ENCODE measurements around the gene TMUB1. TPM values are rescaled to one million over a fixed set of nuclear protein-coding genes. Genes with fewer than 3 reads are reported as not detected.
A peak's percentile ranks its signal among the peaks of the same experiment; 100 is the strongest.

TMUB1 gene
- total and polyA plus RNA-seq, 9 of the 15 experiments (the other 6 are each of a cell fraction or from before 2014, with no cell fraction given), result 0.14 to 241 (median 74.1) TPM

DNA sequence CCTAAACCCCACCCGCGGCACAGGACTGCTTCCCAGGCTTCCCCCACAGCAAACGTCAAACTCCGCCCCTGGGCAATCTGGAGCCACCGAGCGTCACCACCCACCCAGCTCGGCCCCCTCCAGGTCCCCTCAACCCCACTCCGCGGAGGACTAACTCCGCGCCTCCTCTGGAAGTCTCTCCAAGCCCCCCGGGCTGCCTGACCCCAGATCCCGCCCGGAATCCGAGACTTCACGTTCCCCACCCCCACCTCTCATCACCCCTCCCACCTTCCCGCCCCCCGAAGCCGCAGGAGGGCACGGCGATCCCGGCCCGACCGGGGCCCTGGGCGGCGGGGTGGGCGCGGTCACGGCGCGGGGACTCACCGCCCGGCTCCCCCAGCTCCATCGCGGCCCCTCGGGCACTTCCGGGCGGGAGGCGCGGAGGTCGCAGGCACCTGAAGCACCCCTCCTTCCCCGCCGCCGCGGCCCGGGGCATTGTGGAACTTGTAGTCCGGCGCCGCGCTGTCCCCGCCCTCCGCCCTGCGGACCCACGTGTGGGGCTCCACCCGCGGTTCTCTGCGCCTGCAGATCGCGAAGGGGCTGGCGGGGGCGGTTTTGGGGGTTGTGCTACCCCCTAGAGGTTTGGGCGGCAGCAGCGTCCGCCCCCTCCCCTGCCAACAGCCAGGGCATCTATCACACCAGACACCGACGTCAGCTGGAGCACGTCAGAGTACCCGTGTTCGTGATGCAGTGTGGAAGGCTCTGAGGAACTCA lies at the start of gene TMUB1 (continued):
- TF ChIP-seq, protein P1, sequence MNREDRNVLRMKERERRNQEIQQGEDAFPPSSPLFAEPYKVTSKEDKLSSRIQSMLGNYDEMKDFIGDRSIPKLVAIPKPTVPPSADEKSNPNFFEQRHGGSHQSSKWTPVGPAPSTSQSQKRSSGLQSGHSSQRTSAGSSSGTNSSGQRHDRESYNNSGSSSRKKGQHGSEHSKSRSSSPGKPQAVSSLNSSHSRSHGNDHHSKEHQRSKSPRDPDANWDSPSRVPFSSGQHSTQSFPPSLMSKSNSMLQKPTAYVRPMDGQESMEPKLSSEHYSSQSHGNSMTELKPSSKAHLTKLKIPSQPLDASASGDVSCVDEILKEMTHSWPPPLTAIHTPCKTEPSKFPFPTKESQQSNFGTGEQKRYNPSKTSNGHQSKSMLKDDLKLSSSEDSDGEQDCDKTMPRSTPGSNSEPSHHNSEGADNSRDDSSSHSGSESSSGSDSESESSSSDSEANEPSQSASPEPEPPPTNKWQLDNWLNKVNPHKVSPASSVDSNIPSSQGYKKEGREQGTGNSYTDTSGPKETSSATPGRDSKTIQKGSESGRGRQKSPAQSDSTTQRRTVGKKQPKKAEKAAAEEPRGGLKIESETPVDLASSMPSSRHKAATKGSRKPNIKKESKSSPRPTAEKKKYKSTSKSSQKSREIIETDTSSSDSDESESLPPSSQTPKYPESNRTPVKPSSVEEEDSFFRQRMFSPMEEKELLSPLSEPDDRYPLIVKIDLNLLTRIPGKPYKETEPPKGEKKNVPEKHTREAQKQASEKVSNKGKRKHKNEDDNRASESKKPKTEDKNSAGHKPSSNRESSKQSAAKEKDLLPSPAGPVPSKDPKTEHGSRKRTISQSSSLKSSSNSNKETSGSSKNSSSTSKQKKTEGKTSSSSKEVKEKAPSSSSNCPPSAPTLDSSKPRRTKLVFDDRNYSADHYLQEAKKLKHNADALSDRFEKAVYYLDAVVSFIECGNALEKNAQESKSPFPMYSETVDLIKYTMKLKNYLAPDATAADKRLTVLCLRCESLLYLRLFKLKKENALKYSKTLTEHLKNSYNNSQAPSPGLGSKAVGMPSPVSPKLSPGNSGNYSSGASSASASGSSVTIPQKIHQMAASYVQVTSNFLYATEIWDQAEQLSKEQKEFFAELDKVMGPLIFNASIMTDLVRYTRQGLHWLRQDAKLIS (CRISPR knock-in tag; IDR thresholded peaks at IDR 0.05), result 0 out of 2 replicates have a peak, but pooled peaks have one; percentile 44
- TF ChIP-seq, protein P2, sequence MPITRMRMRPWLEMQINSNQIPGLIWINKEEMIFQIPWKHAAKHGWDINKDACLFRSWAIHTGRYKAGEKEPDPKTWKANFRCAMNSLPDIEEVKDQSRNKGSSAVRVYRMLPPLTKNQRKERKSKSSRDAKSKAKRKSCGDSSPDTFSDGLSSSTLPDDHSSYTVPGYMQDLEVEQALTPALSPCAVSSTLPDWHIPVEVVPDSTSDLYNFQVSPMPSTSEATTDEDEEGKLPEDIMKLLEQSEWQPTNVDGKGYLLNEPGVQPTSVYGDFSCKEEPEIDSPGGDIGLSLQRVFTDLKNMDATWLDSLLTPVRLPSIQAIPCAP (CRISPR knock-in tag; IDR thresholded peaks at IDR 0.05; ENCODE audit: borderline replicate concordance), result no peak
- TF ChIP-seq, protein P3, sequence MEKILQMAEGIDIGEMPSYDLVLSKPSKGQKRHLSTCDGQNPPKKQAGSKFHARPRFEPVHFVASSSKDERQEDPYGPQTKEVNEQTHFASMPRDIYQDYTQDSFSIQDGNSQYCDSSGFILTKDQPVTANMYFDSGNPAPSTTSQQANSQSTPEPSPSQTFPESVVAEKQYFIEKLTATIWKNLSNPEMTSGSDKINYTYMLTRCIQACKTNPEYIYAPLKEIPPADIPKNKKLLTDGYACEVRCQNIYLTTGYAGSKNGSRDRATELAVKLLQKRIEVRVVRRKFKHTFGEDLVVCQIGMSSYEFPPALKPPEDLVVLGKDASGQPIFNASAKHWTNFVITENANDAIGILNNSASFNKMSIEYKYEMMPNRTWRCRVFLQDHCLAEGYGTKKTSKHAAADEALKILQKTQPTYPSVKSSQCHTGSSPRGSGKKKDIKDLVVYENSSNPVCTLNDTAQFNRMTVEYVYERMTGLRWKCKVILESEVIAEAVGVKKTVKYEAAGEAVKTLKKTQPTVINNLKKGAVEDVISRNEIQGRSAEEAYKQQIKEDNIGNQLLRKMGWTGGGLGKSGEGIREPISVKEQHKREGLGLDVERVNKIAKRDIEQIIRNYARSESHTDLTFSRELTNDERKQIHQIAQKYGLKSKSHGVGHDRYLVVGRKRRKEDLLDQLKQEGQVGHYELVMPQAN (IDR thresholded peaks at IDR 0.05; ENCODE audit: borderline replicate concordance), result peak; percentile 85
- TF ChIP-seq, protein P4, sequence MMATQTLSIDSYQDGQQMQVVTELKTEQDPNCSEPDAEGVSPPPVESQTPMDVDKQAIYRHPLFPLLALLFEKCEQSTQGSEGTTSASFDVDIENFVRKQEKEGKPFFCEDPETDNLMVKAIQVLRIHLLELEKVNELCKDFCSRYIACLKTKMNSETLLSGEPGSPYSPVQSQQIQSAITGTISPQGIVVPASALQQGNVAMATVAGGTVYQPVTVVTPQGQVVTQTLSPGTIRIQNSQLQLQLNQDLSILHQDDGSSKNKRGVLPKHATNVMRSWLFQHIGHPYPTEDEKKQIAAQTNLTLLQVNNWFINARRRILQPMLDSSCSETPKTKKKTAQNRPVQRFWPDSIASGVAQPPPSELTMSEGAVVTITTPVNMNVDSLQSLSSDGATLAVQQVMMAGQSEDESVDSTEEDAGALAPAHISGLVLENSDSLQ (IDR thresholded peaks at IDR 0.05), result peak; percentile 59; the same call in 1 of the 2 replicates
- TF ChIP-seq, protein P5, sequence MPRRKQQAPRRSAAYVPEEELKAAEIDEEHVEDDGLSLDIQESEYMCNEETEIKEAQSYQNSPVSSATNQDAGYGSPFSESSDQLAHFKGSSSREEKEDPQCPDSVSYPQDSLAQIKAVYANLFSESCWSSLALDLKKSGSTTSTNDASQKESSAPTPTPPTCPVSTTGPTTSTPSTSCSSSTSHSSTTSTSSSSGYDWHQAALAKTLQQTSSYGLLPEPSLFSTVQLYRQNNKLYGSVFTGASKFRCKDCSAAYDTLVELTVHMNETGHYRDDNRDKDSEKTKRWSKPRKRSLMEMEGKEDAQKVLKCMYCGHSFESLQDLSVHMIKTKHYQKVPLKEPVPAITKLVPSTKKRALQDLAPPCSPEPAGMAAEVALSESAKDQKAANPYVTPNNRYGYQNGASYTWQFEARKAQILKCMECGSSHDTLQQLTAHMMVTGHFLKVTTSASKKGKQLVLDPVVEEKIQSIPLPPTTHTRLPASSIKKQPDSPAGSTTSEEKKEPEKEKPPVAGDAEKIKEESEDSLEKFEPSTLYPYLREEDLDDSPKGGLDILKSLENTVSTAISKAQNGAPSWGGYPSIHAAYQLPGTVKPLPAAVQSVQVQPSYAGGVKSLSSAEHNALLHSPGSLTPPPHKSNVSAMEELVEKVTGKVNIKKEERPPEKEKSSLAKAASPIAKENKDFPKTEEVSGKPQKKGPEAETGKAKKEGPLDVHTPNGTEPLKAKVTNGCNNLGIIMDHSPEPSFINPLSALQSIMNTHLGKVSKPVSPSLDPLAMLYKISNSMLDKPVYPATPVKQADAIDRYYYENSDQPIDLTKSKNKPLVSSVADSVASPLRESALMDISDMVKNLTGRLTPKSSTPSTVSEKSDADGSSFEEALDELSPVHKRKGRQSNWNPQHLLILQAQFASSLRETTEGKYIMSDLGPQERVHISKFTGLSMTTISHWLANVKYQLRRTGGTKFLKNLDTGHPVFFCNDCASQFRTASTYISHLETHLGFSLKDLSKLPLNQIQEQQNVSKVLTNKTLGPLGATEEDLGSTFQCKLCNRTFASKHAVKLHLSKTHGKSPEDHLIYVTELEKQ (CRISPR knock-in tag; IDR thresholded peaks at IDR 0.05), result no peak
- TF ChIP-seq ZNF695 (CRISPR knock-in tag; IDR thresholded peaks at IDR 0.05), result no peak
- TF ChIP-seq, protein P6, sequence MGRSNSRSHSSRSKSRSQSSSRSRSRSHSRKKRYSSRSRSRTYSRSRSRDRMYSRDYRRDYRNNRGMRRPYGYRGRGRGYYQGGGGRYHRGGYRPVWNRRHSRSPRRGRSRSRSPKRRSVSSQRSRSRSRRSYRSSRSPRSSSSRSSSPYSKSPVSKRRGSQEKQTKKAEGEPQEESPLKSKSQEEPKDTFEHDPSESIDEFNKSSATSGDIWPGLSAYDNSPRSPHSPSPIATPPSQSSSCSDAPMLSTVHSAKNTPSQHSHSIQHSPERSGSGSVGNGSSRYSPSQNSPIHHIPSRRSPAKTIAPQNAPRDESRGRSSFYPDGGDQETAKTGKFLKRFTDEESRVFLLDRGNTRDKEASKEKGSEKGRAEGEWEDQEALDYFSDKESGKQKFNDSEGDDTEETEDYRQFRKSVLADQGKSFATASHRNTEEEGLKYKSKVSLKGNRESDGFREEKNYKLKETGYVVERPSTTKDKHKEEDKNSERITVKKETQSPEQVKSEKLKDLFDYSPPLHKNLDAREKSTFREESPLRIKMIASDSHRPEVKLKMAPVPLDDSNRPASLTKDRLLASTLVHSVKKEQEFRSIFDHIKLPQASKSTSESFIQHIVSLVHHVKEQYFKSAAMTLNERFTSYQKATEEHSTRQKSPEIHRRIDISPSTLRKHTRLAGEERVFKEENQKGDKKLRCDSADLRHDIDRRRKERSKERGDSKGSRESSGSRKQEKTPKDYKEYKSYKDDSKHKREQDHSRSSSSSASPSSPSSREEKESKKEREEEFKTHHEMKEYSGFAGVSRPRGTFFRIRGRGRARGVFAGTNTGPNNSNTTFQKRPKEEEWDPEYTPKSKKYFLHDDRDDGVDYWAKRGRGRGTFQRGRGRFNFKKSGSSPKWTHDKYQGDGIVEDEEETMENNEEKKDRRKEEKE (IDR thresholded peaks at IDR 0.05; ENCODE audit: borderline replicate concordance in 1 of 2, control insufficient read depth in 1 of 2, low read depth in 2 of 2, low read length in 1 of 2), result no peak
- TF ChIP-seq ZBTB1 (CRISPR knock-in tag; IDR thresholded peaks at IDR 0.05; ENCODE audit: borderline replicate concordance, low read depth), result no peak; the same call in 1 of the 2 replicates
- TF ChIP-seq HDAC1 (IDR thresholded peaks at IDR 0.05), result peak in 1 of 2 experiments; percentile 87; a peak in 2 of 4 replicates

All from K562 (cell line).